Hepatocyte (in vitro differentiated cells): ENCODE results near the gene KIF1C. TPM values are rescaled to one million over a fixed set of nuclear protein-coding genes. Genes with fewer than 3 reads are reported as not detected.
A peak's percentile ranks its signal among the peaks of the same experiment; 100 is the strongest.

Source experiments
- DNase-seq: peaks from one replicate; pipeline ENCODE4 v3.0.0-alpha.2; 2016; ENCODE audit warnings: low spot score
- H2AFZ ChIP-seq: fragments of 200-600 bp; sonication (generic); 2 replicates; pipeline ENCODE4 v1.6.0; 2016; ENCODE audit warnings: antibody characterized with exemption, mild to moderate bottlenecking
- H3K27ac ChIP-seq: fragments of 200-600 bp; sonication (generic); 2 replicates; pipeline ENCODE4 v1.5.1; 2016; ENCODE audit warnings: mild to moderate bottlenecking
- H3K27me3 ChIP-seq: fragments of 200-600 bp; sonication (generic); 2 replicates; pipeline ENCODE4 v1.6.1; 2016
- H3K36me3 ChIP-seq: fragments of 200-600 bp; sonication (generic); replicated peaks from 2 replicates; pipeline ENCODE4 v1.5.1; 2016; ENCODE audit warnings: low read depth; ENCODE audit not compliant: insufficient read depth
- H3K4me1 ChIP-seq: fragments of 200-600 bp; sonication (generic); 2 replicates; pipeline ENCODE4 v1.5.1; 2016; ENCODE audit warnings: mild to moderate bottlenecking, moderate library complexity; ENCODE audit not compliant: insufficient read depth
- H3K4me2 ChIP-seq: fragments of 200-600 bp; sonication (generic); 2 replicates; pipeline ENCODE4 v1.6.0; 2016
- H3K4me3 ChIP-seq: fragments of 200-600 bp; sonication (generic); 2 replicates; pipeline ENCODE4 v1.5.1; 2016; ENCODE audit warnings: mild to moderate bottlenecking
- H3K79me2 ChIP-seq: fragments of 200-600 bp; sonication (generic); 2 replicates; pipeline ENCODE4 v1.6.0; 2017; ENCODE audit warnings: mild to moderate bottlenecking
- H3K9me2 ChIP-seq: fragments of 200-600 bp; sonication (generic); replicated peaks from 2 replicates; pipeline ENCODE4 v1.6.0; 2017; ENCODE audit warnings: mild to moderate bottlenecking; ENCODE audit not compliant: insufficient read depth
- H3K9me3 ChIP-seq: fragments of 200-600 bp; sonication (generic); 2 replicates; pipeline ENCODE4 v1.5.1; 2016; ENCODE audit warnings: low read depth, mild to moderate bottlenecking
- H4K20me1 ChIP-seq: fragments of 200-600 bp; sonication (generic); 2 replicates; pipeline ENCODE4 v1.6.0; 2016; ENCODE audit warnings: mild to moderate bottlenecking; ENCODE audit not compliant: insufficient read depth, poor library complexity, severe bottlenecking
- EZH2 ChIP-seq: fragments of 200-600 bp; sonication (generic); IDR thresholded peaks from 2 replicates; pipeline ENCODE4 v1.6.1; 2016; ENCODE audit warnings: antibody characterized with exemption, mild to moderate bottlenecking, borderline replicate concordance
- EZH2phosphoT487 ChIP-seq: fragments of 200-600 bp; sonication (generic); IDR thresholded peaks from one replicate; pipeline ENCODE4 v1.6.1; 2018; ENCODE audit warnings: antibody characterized with exemption, mild to moderate bottlenecking, low read depth, moderate library complexity; ENCODE audit not compliant: unreplicated experiment, severe bottlenecking
- WGBS: methylation state at CpG from one replicate; pipeline ENCODE4 v1.1.6; 2016; ENCODE audit warnings: low lambda C conversion rate; ENCODE audit errors: missing lambda C conversion rate; 5-methylcytosine and 5-hydroxymethylcytosine counted together
- polyA plus RNA-seq: library from polyadenylated mRNA; unstranded; fragments of >200 nt; fragmentation: Nextera tagmentation; extraction: Ambion mirVana; gene quantifications from 2 replicates; pipeline ENCODE4 v1.2.1, GENCODE V29; 2016
- total RNA-seq: library from RNA; depleted of rRNA; stranded (reverse); fragments of >200 nt; gene quantifications from 2 replicates; pipeline ENCODE4 v1.2.3, GENCODE V29; 2014
- TF ChIP-seq, protein P1 (sequence below): fragments of 200-600 bp; sonication (generic); IDR thresholded peaks from 2 replicates; pipeline ENCODE4 v1.5.1; 2016; ENCODE audit warnings: antibody characterized with exemption, mild to moderate bottlenecking; ENCODE audit not compliant: poor library complexity

Gene KIF1C
- total and polyA plus RNA-seq, 2 experiments from 2014 or later: 59.4 to 75.9 TPM

GRCh38 chr17:4968486-4969046, 29.2 kb upstream of the KIF1C start:
- Histone ChIP-seq H3K9me2 (no peaks in the 10 kb centered on the region), H3K27me3 (no peaks in the 10 kb centered on the region), H4K20me1 (no peaks in the 10 kb centered on the region), H3K4me3 (peak overlapping the region; percentile 46), H3K4me2 (peak overlapping the region; percentile 89), H3K36me3 (no peaks in the 10 kb centered on the region), H3K9me3 (no peaks in the 10 kb centered on the region), H3K4me1 (peaks cover 22% of the 10 kb centered on the region), H3K79me2 (peaks cover 78% of the 10 kb centered on the region), H2AFZ (peak overlapping the region; percentile 6), H3K27ac (peak overlapping the region; percentile 93)
- peak; percentile 57 for DNase-seq
- TF ChIP-seq EZH2phosphoT487 (no peak), EZH2 (no peak)
- TF ChIP-seq, protein P1, sequence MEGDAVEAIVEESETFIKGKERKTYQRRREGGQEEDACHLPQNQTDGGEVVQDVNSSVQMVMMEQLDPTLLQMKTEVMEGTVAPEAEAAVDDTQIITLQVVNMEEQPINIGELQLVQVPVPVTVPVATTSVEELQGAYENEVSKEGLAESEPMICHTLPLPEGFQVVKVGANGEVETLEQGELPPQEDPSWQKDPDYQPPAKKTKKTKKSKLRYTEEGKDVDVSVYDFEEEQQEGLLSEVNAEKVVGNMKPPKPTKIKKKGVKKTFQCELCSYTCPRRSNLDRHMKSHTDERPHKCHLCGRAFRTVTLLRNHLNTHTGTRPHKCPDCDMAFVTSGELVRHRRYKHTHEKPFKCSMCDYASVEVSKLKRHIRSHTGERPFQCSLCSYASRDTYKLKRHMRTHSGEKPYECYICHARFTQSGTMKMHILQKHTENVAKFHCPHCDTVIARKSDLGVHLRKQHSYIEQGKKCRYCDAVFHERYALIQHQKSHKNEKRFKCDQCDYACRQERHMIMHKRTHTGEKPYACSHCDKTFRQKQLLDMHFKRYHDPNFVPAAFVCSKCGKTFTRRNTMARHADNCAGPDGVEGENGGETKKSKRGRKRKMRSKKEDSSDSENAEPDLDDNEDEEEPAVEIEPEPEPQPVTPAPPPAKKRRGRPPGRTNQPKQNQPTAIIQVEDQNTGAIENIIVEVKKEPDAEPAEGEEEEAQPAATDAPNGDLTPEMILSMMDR: no peak
- WGBS: 2% methylated on average over 18 of the region's 23 CpGs

DNA sequence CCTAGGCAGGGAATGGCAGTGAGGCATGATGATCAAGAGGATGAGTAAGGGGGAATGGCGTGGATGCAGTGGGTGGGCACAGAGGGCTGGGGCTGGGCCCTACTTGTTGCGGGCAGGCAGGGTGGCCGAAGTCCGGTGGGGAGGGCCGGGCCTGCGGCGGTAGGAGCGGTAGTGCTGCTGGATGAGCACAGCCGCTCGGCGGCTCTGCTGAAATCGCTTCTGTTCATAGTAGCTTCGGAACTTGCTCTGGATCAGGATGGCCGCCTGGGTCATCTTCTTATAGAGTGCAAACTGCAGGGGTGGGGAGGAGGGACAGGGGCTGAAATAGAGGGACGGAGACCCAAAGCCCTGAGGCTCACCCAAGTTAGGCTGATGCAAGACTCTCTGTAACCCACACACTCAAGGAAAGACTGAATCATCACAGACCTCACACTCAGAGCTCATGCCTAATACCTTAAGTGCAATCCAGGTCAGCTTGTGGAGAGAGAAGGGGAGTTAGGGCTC, 28.7 kb upstream of the KIF1C start:
- H2AFZ ChIP-seq: no peak overlapping the region
- peaks cover 73% of the 10 kb centered on the region for H3K79me2 ChIP-seq
- H3K4me3 ChIP-seq: peak overlapping the region; percentile 46
- H3K4me2 ChIP-seq: peak overlapping the region; percentile 89
- TF ChIP-seq, protein P1: no peak
- TF ChIP-seq EZH2 (no peak), EZH2phosphoT487 (no peak)
- H3K36me3 ChIP-seq: no peaks in the 10 kb centered on the region
- WGBS: 7% methylated on average over 9 of the region's 15 CpGs
- H3K27me3 ChIP-seq: no peaks in the 10 kb centered on the region
- no peaks in the 10 kb centered on the region for H3K9me2 ChIP-seq
- peak; percentile 79 for DNase-seq
- H4K20me1 ChIP-seq: no peaks in the 10 kb centered on the region
- peak overlapping the region; percentile 93 for H3K27ac ChIP-seq
- H3K4me1 ChIP-seq: peaks cover 22% of the 10 kb centered on the region
- no peaks in the 10 kb centered on the region for H3K9me3 ChIP-seq

DNA sequence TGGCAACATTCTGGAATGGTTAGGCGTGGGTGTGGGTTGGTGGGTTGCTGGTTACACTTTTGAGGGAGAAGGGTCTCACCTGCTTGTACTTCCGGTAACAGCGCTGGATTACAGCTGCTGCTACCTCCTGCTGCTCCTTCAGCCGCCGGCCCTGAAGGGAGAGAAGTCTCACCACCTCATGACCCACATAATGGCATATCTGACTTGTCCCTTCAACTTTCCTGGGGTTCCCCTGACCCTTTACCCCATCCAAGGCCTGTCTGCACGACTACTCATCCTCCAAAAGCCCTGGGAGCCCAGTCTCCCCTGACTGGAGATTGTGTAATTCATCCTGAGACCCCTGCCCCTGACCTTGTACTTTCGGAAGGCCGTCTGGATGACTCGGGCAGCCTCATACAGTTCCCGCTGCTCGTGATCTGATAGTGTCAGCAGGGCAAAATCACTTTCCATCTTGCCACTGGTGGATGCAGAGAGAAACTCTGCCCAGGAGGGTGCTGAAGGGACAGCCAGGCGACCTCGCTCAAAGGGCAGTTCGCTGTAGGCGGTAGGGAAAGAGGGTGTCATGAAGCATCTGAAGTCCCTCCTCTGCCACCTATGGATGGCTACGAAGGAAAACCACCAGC, 28.1 kb upstream of the KIF1C start:
- Histone ChIP-seq H3K36me3 (no peaks in the 10 kb centered on the region), H3K79me2 (peaks cover 70% of the 10 kb centered on the region), H4K20me1 (no peaks in the 10 kb centered on the region), H3K9me2 (no peaks in the 10 kb centered on the region), H3K27me3 (no peaks in the 10 kb centered on the region), H3K4me2 (peak overlapping the region; percentile 89), H2AFZ (no peak overlapping the region), H3K4me3 (no peak overlapping the region), H3K9me3 (no peaks in the 10 kb centered on the region), H3K4me1 (peaks cover 22% of the 10 kb centered on the region), H3K27ac (peak overlapping the region; percentile 93)
- DNase-seq: peak; percentile 67
- TF ChIP-seq, protein P1: no peak
- TF ChIP-seq EZH2 (no peak), EZH2phosphoT487 (no peak)
- 63% methylated on average over 16 of the region's 16 CpGs for WGBS
